ENCODE results near the gene ZMYM3. TPM values are rescaled to one million over a fixed set of nuclear protein-coding genes. Genes with fewer than 3 reads are reported as not detected.

The ZMYM3 gene
- total RNA-seq, 4 donors from 2014 or later = 12.4 to 17.5 (median 15.0) TPM

DNA sequence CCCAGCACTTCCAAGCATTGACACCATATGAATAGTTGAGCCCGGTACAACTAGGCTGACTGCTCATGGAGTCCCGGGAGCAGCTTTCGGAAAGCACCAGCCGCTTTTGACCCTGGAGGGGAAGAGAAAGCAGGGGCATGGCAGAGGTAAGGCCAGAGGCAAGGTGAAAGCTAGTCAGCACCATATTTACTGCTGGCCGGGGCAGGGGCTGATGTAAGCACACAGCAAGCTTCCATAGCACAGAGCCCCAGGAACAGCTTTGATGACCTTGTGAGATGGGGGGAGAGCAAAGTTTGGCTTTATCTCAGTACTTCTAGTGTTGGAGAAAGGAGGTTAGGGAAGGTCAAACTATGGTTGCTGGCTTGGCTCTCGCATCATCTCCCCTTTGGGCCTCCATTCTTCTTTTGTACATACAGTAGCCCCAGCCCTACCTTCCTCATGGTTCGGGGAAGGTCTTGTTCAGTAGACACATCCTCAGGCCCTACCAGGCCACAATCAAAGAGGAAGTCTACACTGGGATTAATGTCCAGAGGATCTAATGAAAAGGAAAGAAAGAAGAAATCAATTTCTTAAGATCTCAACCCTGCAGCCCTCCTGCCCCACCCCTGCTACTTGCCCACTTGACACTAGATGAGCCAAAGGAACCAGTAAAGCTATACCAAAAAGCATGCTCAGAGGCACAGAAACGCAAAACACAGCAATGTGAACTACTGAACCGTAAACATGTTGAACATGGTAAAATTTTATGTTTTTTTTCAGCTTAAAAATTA lies 9.4 kb downstream of the ZMYM3 start:
- intact Hi-C loops (cut with DNase I; ENCODE audit: low total_unique reads) = no loop called here
- no peak for TF ChIP-seq POLR2A (IDR thresholded peaks at IDR 0.05)
- no peak for TF ChIP-seq CTCF (IDR thresholded peaks at IDR 0.05)
- 87 to 92% methylated on average over 8 to 9 of the region's 9 CpGs for WGBS, 2 donors
- no peak overlapping the region for H3K4me3 ChIP-seq (ENCODE audit: low read depth, poor library complexity, severe bottlenecking)
- no peak for DNase-seq (ENCODE audit: low spot score in 2 of 2)

GRCh38 chrX:71241301-71241700 lies 12.6 kb downstream of the ZMYM3 start:
- 78 to 80% methylated on average over 6 of the region's 6 CpGs for WGBS, 2 donors
- no peak for DNase-seq (ENCODE audit: low spot score in 2 of 2)
- H3K4me3 ChIP-seq (ENCODE audit: low read depth, poor library complexity, severe bottlenecking) = no peak overlapping the region
- intact Hi-C loops (cut with DNase I; ENCODE audit: low total_unique reads) = no loop called here
- TF ChIP-seq POLR2A (IDR thresholded peaks at IDR 0.05) (no peak), CTCF (IDR thresholded peaks at IDR 0.05) (no peak)

DNA sequence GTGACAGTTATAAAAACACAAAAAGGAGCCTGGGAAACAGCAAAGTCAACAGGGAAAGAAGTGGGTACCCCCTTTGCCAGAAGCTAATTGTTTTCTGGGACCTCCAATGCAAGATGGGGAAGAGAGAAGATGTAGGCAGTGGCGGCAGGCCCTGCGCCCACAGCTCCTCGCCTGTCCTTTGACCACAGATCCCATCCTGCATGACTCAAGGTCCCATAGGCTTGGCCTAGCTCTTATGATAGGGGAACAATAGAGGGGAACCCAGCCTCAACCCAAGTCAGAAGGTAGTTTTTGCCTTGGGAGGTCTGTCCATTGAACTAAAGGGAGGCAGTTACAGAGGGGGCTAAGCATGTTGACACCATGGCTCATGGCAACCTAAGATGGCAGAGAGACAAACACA lies 14.2 kb downstream of the ZMYM3 start:
- intact Hi-C loops (cut with DNase I; ENCODE audit: low total_unique reads) = no loop called here
- 87% methylated on average over 3 of the region's 3 CpGs for WGBS, 2 donors
- H3K4me3 ChIP-seq (ENCODE audit: low read depth, poor library complexity, severe bottlenecking) = no peak overlapping the region
- no peak for TF ChIP-seq POLR2A (IDR thresholded peaks at IDR 0.05)
- TF ChIP-seq CTCF (IDR thresholded peaks at IDR 0.05) = no peak
- DNase-seq (ENCODE audit: low spot score in 2 of 2) = no peak

DNA sequence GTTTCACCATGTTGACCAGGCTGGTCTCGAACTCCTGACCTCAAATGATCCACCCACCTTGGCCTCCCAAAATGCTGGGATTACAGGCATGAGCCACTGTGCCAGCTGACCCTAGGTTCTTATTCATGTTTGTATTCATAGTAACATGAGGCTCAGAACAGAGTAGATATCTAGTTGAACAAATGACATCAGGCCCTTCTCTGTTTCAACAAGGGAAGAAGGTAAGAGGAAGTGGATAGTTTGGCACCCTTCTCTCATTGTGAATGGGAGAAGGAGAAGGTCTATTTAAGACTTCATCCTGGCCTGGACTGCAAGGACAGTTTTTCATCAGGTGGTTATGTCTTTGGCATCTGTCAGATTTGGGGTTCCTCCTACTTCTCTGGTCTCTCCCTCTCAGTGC lies 17.1 kb downstream of the ZMYM3 start:
- TF ChIP-seq CTCF (IDR thresholded peaks at IDR 0.05) (no peak), POLR2A (IDR thresholded peaks at IDR 0.05) (no peak)
- H3K4me3 ChIP-seq (ENCODE audit: low read depth, poor library complexity, severe bottlenecking) = no peak overlapping the region
- 67 to 100% methylated on average over 1 of the region's 1 CpG for WGBS, 2 donors
- intact Hi-C loops (cut with DNase I; ENCODE audit: low total_unique reads) = no loop called here
- no peak for DNase-seq (ENCODE audit: low spot score in 2 of 2)

GRCh38 chrX:71235482-71235881 lies 18.5 kb downstream of the ZMYM3 start:
- WGBS, 2 donors = 78 to 84% methylated on average over 3 of the region's 3 CpGs
- TF ChIP-seq CTCF (IDR thresholded peaks at IDR 0.05) = no peak
- no peak for DNase-seq (ENCODE audit: low spot score in 2 of 2)
- intact Hi-C loops (cut with DNase I; ENCODE audit: low total_unique reads) = no loop called here
- no peak overlapping the region for H3K4me3 ChIP-seq (ENCODE audit: low read depth, poor library complexity, severe bottlenecking)

Measured in lower leg skin (tissue), 4 donors.